Panc1 (cell line): ENCODE data around the gene C17orf78. TPM values are rescaled to one million over a fixed set of nuclear protein-coding genes. Genes with fewer than 3 reads are reported as not detected.

Experiments used
- ATAC-seq: fragments of 200-7000 bp; cut with Tn5 transposase; 2 replicates; pipeline ENCODE4 v1.9.1; 2020; ENCODE audit warnings: mild to moderate bottlenecking, moderate library complexity
- BruUV-seq: library from RNA; stranded (reverse); fragments of 400-500 nt; replicated peaks from 2 replicates; lab custom pipeline; 2021; lab: Mats Ljungman, UMichigan
- CTCF ChIA-PET: fragments of 300-600 bp; sonication (Branson Sonifier 250); formaldehyde crosslinking; loops from one replicate; lab custom pipeline; 2022; ENCODE audit warnings: antibody characterized with exemption; lab: Charles Lee
- POLR2A ChIA-PET: fragments of 300-600 bp; sonication (Branson Sonifier 250); formaldehyde crosslinking; loops from one replicate; lab custom pipeline; 2022; ENCODE audit warnings: antibody characterized with exemption; lab: Charles Lee
- DNase-seq: peaks from one replicate; pipeline ENCODE4 v3.0.0-alpha.2; 2010; ENCODE audit warnings: low read depth, low spot score
- H3K27ac ChIP-seq: 2 replicates; pipeline ENCODE4 v1.5.1; 2011; ENCODE audit warnings: mild to moderate bottlenecking, low read length, inconsistent platforms
- H3K27me3 ChIP-seq: fragments of 200-500 bp; sonication (Bioruptor generic); 2 replicates; pipeline ENCODE4 v1.6.0; 2014; ENCODE audit warnings: low read length, inconsistent platforms; ENCODE audit not compliant: control insufficient read depth, insufficient read depth
- H3K36me3 ChIP-seq: fragments of 200-500 bp; sonication (Bioruptor generic); 2 replicates; pipeline ENCODE4 v1.5.1; 2014; ENCODE audit warnings: inconsistent platforms, mild to moderate bottlenecking, low read length, moderate library complexity; ENCODE audit not compliant: control insufficient read depth, insufficient read depth
- H3K4me1 ChIP-seq: 2 replicates; pipeline ENCODE4 v1.5.1; 2011; ENCODE audit warnings: inconsistent platforms, mild to moderate bottlenecking, low read length, moderate library complexity; ENCODE audit not compliant: control insufficient read depth, insufficient read depth
- H3K4me3 ChIP-seq, 2 experiments: 2 replicates each; pipeline ENCODE4 v1.5.1; 2011 to 2012; ENCODE audit warnings: low read depth in 2 of 2, low read length in 2 of 2, mild to moderate bottlenecking in 2 of 2, inconsistent platforms in 1 of 2, moderate library complexity in 1 of 2
- H3K9me3 ChIP-seq: fragments of 200-500 bp; sonication (Bioruptor generic); 2 replicates; pipeline ENCODE4 v1.5.1; 2014; ENCODE audit warnings: low read depth, mild to moderate bottlenecking, inconsistent platforms, low read length, moderate library complexity; ENCODE audit not compliant: control insufficient read depth, insufficient read depth
- POLR2AphosphoS5 ChIP-seq: IDR thresholded peaks from 2 replicates; pipeline ENCODE4 v1.6.1; 2012; ENCODE audit warnings: mild to moderate bottlenecking, low read depth, low read length, moderate library complexity
- SIN3A ChIP-seq: IDR thresholded peaks from 2 replicates; pipeline ENCODE4 v1.6.1; 2012; ENCODE audit warnings: low read depth, mild to moderate bottlenecking, low read length, moderate library complexity, borderline replicate concordance; ENCODE audit not compliant: insufficient read depth
- TCF7L2 ChIP-seq: IDR thresholded peaks from 2 replicates; pipeline ENCODE4 v1.6.1; 2011; ENCODE audit warnings: mild to moderate bottlenecking, low read depth, low read length, inconsistent platforms
- in situ Hi-C: cut with HindIII; loops from 2 replicates; pipeline ENCODE4 v1.10.0; 2016; ENCODE audit warnings: low sequenced_read_pairs, low pct_unique_long_range_greater_than_20kb
- intact Hi-C: fragments of 100-400 bp; cut with micrococcal nuclease; formaldehyde crosslinking; loops from one replicate; pipeline ENCODE4 v1.10.0; 2022; ENCODE audit not compliant: unreplicated experiment
- total RNA-seq: library from RNA; stranded (reverse); gene quantifications from one replicate; pipeline ENCODE4 v1.2.1, GENCODE V29; 2021; ENCODE audit not compliant: unreplicated experiment
- TF ChIP-seq, protein P1 (sequence below): fragments of 450-650 bp; IDR thresholded peaks from 2 replicates; pipeline ENCODE4 v1.5.1; 2017; ENCODE audit warnings: mild to moderate bottlenecking
- TF ChIP-seq, protein P2 (sequence below), 2 experiments: IDR thresholded peaks; 2 replicates each; pipeline ENCODE4 v1.6.1; 2011 to 2012; ENCODE audit warnings: low read depth in 2 of 2, control low read depth in 1 of 2, low read length in 1 of 2, mild to moderate bottlenecking in 1 of 2, moderate library complexity in 1 of 2; ENCODE audit not compliant: insufficient read depth in 1 of 2

C17orf78 gene
- total RNA-seq, 1 experiment from 2014 or later, result not detected

DNA sequence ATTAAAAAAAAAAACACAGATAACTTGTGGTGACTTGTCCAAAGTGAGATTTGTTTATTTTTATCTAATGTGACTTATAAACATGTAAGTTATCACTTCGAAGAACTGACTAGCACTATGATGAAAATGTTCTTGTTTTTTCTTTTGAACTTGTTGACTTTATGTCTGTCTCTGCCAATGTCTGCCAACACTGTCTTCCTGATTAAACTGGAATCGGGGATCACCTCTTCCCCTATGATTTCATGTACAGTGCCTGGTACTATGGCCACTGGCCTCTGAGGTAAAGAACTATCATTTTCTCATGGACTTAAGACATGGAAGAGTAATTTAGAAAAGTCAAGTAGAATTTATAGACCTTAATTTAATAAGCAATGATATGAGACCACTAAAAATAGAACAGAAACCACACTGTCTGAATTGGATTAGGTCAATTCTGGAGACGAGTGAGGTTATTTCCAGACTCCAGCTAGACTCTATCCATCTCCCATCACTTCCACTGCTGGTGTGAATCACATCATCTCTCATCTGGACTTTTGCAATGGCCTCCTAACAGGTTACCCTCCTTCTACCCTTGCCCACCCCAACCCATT is 8.9 kb downstream of the C17orf78 start:
- intact Hi-C loops (no loop called here), in situ Hi-C loops (no loop called here)
- no TSS peak for BruUV-seq
- TF ChIP-seq TCF7L2 (no peak), POLR2AphosphoS5 (no peak), SIN3A (no peak)
- TF ChIP-seq, protein P1, sequence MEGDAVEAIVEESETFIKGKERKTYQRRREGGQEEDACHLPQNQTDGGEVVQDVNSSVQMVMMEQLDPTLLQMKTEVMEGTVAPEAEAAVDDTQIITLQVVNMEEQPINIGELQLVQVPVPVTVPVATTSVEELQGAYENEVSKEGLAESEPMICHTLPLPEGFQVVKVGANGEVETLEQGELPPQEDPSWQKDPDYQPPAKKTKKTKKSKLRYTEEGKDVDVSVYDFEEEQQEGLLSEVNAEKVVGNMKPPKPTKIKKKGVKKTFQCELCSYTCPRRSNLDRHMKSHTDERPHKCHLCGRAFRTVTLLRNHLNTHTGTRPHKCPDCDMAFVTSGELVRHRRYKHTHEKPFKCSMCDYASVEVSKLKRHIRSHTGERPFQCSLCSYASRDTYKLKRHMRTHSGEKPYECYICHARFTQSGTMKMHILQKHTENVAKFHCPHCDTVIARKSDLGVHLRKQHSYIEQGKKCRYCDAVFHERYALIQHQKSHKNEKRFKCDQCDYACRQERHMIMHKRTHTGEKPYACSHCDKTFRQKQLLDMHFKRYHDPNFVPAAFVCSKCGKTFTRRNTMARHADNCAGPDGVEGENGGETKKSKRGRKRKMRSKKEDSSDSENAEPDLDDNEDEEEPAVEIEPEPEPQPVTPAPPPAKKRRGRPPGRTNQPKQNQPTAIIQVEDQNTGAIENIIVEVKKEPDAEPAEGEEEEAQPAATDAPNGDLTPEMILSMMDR, result no peak
- TF ChIP-seq, protein P2, sequence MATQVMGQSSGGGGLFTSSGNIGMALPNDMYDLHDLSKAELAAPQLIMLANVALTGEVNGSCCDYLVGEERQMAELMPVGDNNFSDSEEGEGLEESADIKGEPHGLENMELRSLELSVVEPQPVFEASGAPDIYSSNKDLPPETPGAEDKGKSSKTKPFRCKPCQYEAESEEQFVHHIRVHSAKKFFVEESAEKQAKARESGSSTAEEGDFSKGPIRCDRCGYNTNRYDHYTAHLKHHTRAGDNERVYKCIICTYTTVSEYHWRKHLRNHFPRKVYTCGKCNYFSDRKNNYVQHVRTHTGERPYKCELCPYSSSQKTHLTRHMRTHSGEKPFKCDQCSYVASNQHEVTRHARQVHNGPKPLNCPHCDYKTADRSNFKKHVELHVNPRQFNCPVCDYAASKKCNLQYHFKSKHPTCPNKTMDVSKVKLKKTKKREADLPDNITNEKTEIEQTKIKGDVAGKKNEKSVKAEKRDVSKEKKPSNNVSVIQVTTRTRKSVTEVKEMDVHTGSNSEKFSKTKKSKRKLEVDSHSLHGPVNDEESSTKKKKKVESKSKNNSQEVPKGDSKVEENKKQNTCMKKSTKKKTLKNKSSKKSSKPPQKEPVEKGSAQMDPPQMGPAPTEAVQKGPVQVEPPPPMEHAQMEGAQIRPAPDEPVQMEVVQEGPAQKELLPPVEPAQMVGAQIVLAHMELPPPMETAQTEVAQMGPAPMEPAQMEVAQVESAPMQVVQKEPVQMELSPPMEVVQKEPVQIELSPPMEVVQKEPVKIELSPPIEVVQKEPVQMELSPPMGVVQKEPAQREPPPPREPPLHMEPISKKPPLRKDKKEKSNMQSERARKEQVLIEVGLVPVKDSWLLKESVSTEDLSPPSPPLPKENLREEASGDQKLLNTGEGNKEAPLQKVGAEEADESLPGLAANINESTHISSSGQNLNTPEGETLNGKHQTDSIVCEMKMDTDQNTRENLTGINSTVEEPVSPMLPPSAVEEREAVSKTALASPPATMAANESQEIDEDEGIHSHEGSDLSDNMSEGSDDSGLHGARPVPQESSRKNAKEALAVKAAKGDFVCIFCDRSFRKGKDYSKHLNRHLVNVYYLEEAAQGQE (IDR thresholded peaks at IDR 0.05; ENCODE audit: insufficient read depth in 1 of 2, low read depth in 2 of 2, low read length in 1 of 2), result no peak
- DNase-seq (no peak), ATAC-seq (no peak)
- CTCF ChIA-PET, result no interaction called here
- no peaks in the 10 kb centered on the region for H3K36me3 ChIP-seq
- no peak overlapping the region for H3K4me3 ChIP-seq
- H3K27ac ChIP-seq, result no peak overlapping the region
- H3K27me3 ChIP-seq, result no peaks in the 10 kb centered on the region
- POLR2A ChIA-PET, result no interaction called here
- no peaks in the 10 kb centered on the region for H3K4me1 ChIP-seq
- H3K9me3 ChIP-seq, result no peaks in the 10 kb centered on the region

DNA sequence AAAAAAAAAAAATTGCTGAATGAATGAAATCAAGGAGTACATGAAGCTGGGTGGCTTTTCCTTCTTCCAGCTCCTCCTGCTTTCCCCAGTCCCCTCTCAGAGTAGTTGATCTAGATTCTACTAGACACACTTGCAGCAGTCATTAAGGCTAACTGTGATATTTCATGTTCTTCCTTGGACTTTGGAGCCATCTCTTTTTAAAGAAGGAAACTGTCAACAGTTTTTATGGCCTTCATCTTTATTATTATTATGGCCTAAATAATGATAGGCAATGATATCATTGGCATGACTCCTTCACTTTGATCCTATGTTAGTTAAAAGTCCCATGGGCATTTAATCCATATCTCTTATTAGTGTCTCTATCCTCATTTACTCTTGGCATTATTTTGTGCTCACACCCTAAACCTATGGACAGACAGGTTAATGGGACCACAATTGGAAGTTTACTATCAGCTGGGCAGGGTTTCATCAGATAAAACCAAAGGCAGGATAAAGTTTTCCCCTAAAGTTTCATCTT is 9.7 kb downstream of the C17orf78 start:
- BruUV-seq, result no TSS peak
- ChIA-PET POLR2A (no interaction called here), CTCF (no interaction called here)
- Histone ChIP-seq H3K4me1 (no peaks in the 10 kb centered on the region), H3K27me3 (no peaks in the 10 kb centered on the region), H3K9me3 (no peaks in the 10 kb centered on the region), H3K4me3 (no peak overlapping the region), H3K36me3 (no peaks in the 10 kb centered on the region), H3K27ac (no peak overlapping the region)
- TF ChIP-seq TCF7L2, result no peak
- no peak for ATAC-seq
- intact Hi-C loops, result no loop called here
- DNase-seq, result no peak
- in situ Hi-C loops, result no loop called here

DNA sequence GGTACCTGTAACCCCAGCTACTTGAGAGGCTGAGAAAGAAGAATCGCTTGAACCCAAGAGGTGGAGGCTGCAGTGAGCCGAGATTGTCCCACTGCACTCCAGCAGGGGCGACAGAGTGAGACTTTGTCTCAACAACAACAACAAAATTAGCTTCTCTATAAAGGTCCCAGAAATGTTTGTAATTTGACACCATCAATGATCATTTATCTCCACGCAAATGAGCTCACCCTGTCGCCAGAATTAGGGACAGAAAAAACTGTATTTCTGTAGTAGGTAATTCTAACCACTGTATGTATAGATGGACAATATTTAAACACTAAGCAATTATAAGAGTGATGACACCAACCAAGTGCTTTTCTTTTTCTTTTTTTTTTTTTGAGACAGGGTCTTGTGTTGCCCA is 10.7 kb downstream of the C17orf78 start:
- Histone ChIP-seq H3K9me3 (no peaks in the 10 kb centered on the region), H3K27ac (no peak overlapping the region), H3K4me3 (no peak overlapping the region), H3K27me3 (no peaks in the 10 kb centered on the region), H3K36me3 (no peaks in the 10 kb centered on the region), H3K4me1 (no peaks in the 10 kb centered on the region)
- in situ Hi-C loops (no loop called here), intact Hi-C loops (no loop called here)
- TF ChIP-seq SIN3A (no peak), TCF7L2 (no peak), POLR2AphosphoS5 (no peak)
- TF ChIP-seq, protein P2 (IDR thresholded peaks at IDR 0.05; ENCODE audit: insufficient read depth in 1 of 2, low read depth in 2 of 2, low read length in 1 of 2), result no peak
- TF ChIP-seq, protein P1, result no peak
- ChIA-PET POLR2A (interaction anchor here (0.6 kb wide), 1 partner anchor 21 kb away, joined by 4 read pairs; no protein-coding TSS in a partner anchor), CTCF (no interaction called here)
- no TSS peak for BruUV-seq
- ATAC-seq (no peak), DNase-seq (no peak)
